Thoracic aorta (tissue), 2 donors: ENCODE results near the gene PLD5. TPM values are rescaled to one million over a fixed set of nuclear protein-coding genes. Genes with fewer than 3 reads are reported as not detected.

ENCODE experiments used
- ATAC-seq: fragments of 150-250 bp; one replicate; pipeline ENCODE4 v1.8.0; 2017; ENCODE audit warnings: low read depth; ENCODE audit not compliant: insufficient number of reproducible peaks, low FRiP score
- DNase-seq: peaks from one replicate; pipeline ENCODE4 v3.0.0-alpha.2; 2020; ENCODE audit warnings: low spot score
- H3K27ac ChIP-seq, 2 donors: fragments of 200-600 bp; sonication (generic); 1 replicate in 1 of 2; 2 replicates in 1 of 2; pipeline ENCODE4 v1.5.1; 2016; ENCODE audit warnings: mild to moderate bottlenecking in 2 of 2, moderate library complexity in 2 of 2
- H3K27me3 ChIP-seq: fragments of 200-600 bp; sonication (generic); replicated peaks from 2 replicates; pipeline ENCODE4 v1.6.0; 2016; ENCODE audit warnings: mild to moderate bottlenecking; ENCODE audit not compliant: insufficient read depth
- H3K36me3 ChIP-seq: fragments of 200-600 bp; sonication (generic); one replicate; pipeline ENCODE4 v1.5.1; 2016
- H3K4me1 ChIP-seq, 2 donors: fragments of 200-600 bp; sonication (generic); 1 replicate in 1 of 2; 2 replicates in 1 of 2; pipeline versions ENCODE4 v1.5.1 to v1.6.0; 2016; ENCODE audit warnings: low read depth in 2 of 2, mild to moderate bottlenecking in 1 of 2; ENCODE audit not compliant: control insufficient read depth in 1 of 2
- H3K4me3 ChIP-seq: fragments of 200-600 bp; sonication (generic); 2 replicates; pipeline ENCODE4 v1.5.1; 2016; ENCODE audit warnings: mild to moderate bottlenecking
- H3K9me3 ChIP-seq: fragments of 200-600 bp; sonication (generic); 2 replicates; pipeline ENCODE4 v1.5.1; 2016
- total RNA-seq, 2 donors: library from RNA; depleted of rRNA; stranded (reverse); fragments of >200 nt; gene quantifications; one replicate each; pipeline versions ENCODE4 v1.1.0 to v1.2.3, GENCODE V29; 2016
- TF ChIP-seq, protein P1 (sequence below): fragments of 200-600 bp; sonication (generic); IDR thresholded peaks from one replicate; pipeline ENCODE4 v1.5.1; 2019; ENCODE audit warnings: antibody characterized with exemption

Gene PLD5
- total RNA-seq, 2 donors from 2014 or later = 12.2 to 23.9 TPM

- DNase-seq = no peak
- TF ChIP-seq, protein P1, sequence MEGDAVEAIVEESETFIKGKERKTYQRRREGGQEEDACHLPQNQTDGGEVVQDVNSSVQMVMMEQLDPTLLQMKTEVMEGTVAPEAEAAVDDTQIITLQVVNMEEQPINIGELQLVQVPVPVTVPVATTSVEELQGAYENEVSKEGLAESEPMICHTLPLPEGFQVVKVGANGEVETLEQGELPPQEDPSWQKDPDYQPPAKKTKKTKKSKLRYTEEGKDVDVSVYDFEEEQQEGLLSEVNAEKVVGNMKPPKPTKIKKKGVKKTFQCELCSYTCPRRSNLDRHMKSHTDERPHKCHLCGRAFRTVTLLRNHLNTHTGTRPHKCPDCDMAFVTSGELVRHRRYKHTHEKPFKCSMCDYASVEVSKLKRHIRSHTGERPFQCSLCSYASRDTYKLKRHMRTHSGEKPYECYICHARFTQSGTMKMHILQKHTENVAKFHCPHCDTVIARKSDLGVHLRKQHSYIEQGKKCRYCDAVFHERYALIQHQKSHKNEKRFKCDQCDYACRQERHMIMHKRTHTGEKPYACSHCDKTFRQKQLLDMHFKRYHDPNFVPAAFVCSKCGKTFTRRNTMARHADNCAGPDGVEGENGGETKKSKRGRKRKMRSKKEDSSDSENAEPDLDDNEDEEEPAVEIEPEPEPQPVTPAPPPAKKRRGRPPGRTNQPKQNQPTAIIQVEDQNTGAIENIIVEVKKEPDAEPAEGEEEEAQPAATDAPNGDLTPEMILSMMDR = no peak
- no peak for ATAC-seq
Measured at GRCh38 chr1:242412921-242413320, 111.6 kb downstream of the PLD5 start.

GRCh38 chr1:242411901-242412300 lies 112.6 kb downstream of the PLD5 start:
- no peaks in the 10 kb centered on the region for H3K4me1 ChIP-seq
- H3K27me3 ChIP-seq = no peaks in the 10 kb centered on the region
- no peak for DNase-seq
- H3K9me3 ChIP-seq = no peaks in the 10 kb centered on the region
- ATAC-seq = no peak
- H3K36me3 ChIP-seq = no peaks in the 10 kb centered on the region
- no peak overlapping the region for H3K4me3 ChIP-seq
- TF ChIP-seq, protein P1 = no peak
- no peak overlapping the region for H3K27ac ChIP-seq

More at GRCh38 chr1:242412921-242413320, 111.6 kb downstream of the PLD5 start:
- Histone ChIP-seq H3K4me1 (no peaks in the 10 kb centered on the region), H3K27me3 (no peaks in the 10 kb centered on the region), H3K27ac (no peak overlapping the region), H3K9me3 (no peaks in the 10 kb centered on the region), H3K4me3 (no peak overlapping the region), H3K36me3 (no peaks in the 10 kb centered on the region)

GRCh38 chr1:242405947-242406346 lies 118.5 kb downstream of the PLD5 start:
- H3K9me3 ChIP-seq = no peaks in the 10 kb centered on the region
- no peaks in the 10 kb centered on the region for H3K27me3 ChIP-seq
- ATAC-seq (no peak), DNase-seq (no peak)
- H3K4me1 ChIP-seq = peaks cover 0 to 14% of the 10 kb centered on the region in 2 donors
- H3K27ac ChIP-seq = no peak overlapping the region
- no peak overlapping the region for H3K4me3 ChIP-seq
- TF ChIP-seq, protein P1 = no peak
- H3K36me3 ChIP-seq = no peaks in the 10 kb centered on the region

GRCh38 chr1:242404296-242404695 lies 120.2 kb downstream of the PLD5 start:
- DNase-seq (no peak), ATAC-seq (no peak)
- no peaks in the 10 kb centered on the region for H3K27me3 ChIP-seq
- TF ChIP-seq, protein P1 = no peak
- no peaks in the 10 kb centered on the region for H3K36me3 ChIP-seq
- no peaks in the 10 kb centered on the region for H3K9me3 ChIP-seq
- no peak overlapping the region for H3K4me3 ChIP-seq
- peaks cover 0 to 14% of the 10 kb centered on the region in 2 donors for H3K4me1 ChIP-seq
- H3K27ac ChIP-seq = no peak overlapping the region

DNA sequence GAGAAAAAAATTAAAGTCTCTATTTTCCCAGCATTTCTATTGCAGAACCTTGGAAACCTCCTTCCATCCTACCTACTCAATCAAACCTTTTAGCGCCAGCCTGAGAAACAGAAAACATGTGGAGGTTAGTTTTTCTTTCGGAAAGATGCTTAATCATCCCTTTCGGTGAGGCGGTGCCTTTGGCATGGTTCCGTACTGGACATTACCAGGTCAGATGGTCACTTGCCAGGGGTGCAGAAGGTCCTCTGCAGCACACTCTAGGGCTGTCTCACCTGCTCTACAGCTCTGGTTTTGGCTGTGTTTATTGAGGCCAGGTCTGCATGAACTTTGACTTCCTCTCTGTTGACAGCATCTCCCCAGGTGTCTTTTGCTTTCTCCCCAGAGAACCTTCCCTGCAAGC lies 121.5 kb downstream of the PLD5 start:
- DNase-seq = no peak
- no peak overlapping the region for H3K4me3 ChIP-seq
- H3K4me1 ChIP-seq = peaks cover 0 to 14% of the 10 kb centered on the region in 2 donors
- ATAC-seq = no peak
- no peaks in the 10 kb centered on the region for H3K9me3 ChIP-seq
- no peaks in the 10 kb centered on the region for H3K36me3 ChIP-seq
- TF ChIP-seq, protein P1 = no peak
- no peaks in the 10 kb centered on the region for H3K27me3 ChIP-seq
- H3K27ac ChIP-seq = no peak overlapping the region
